Ishikawa (cell line): Measurements from ENCODE around the gene SYNE1.

ENCODE experiments used
- CEBPB ChIP-seq: IDR thresholded peaks from 2 replicates; pipeline ENCODE4 v1.6.1; 2012
- CREB1 ChIP-seq: IDR thresholded peaks from 2 replicates; pipeline ENCODE4 v1.6.1; 2012; ENCODE audit warnings: low read depth
- EGR1 ChIP-seq: IDR thresholded peaks from 2 replicates; pipeline ENCODE4 v1.6.1; 2012
- EP300 ChIP-seq: IDR thresholded peaks from 2 replicates; pipeline ENCODE4 v1.6.1; 2012; ENCODE audit warnings: borderline replicate concordance
- FOXM1 ChIP-seq: IDR thresholded peaks from 2 replicates; pipeline ENCODE4 v1.6.1; 2012; ENCODE audit warnings: low read depth, borderline replicate concordance
- MAX ChIP-seq: IDR thresholded peaks from 2 replicates; pipeline ENCODE4 v1.6.1; 2012
- NFIC ChIP-seq: IDR thresholded peaks from 2 replicates; pipeline ENCODE4 v1.6.1; 2012
- RAD21 ChIP-seq: IDR thresholded peaks from 2 replicates; pipeline ENCODE4 v1.6.1; 2012; ENCODE audit warnings: low read depth
- TAF1 ChIP-seq: IDR thresholded peaks from 2 replicates; pipeline ENCODE4 v1.6.1; 2012; ENCODE audit warnings: low read depth, mild to moderate bottlenecking
- TCF12 ChIP-seq: IDR thresholded peaks from 2 replicates; pipeline ENCODE4 v1.6.1; 2012; ENCODE audit warnings: low read depth
- YY1 ChIP-seq: IDR thresholded peaks from 2 replicates; pipeline ENCODE4 v1.6.1; 2012; ENCODE audit warnings: low read depth
- ZBTB7A ChIP-seq: IDR thresholded peaks from 2 replicates; pipeline ENCODE4 v1.6.1; 2012; ENCODE audit warnings: low read depth
- TF ChIP-seq, protein P1 (sequence below): IDR thresholded peaks from 2 replicates; pipeline ENCODE4 v1.6.1; 2012; ENCODE audit warnings: low read depth, mild to moderate bottlenecking
- TF ChIP-seq, protein P2 (sequence below): IDR thresholded peaks from 2 replicates; pipeline ENCODE4 v1.6.1; 2012

GRCh38 chr6:152471456-152472265 is 165.5 kb downstream of the SYNE1 start:
- TF ChIP-seq, protein P1, sequence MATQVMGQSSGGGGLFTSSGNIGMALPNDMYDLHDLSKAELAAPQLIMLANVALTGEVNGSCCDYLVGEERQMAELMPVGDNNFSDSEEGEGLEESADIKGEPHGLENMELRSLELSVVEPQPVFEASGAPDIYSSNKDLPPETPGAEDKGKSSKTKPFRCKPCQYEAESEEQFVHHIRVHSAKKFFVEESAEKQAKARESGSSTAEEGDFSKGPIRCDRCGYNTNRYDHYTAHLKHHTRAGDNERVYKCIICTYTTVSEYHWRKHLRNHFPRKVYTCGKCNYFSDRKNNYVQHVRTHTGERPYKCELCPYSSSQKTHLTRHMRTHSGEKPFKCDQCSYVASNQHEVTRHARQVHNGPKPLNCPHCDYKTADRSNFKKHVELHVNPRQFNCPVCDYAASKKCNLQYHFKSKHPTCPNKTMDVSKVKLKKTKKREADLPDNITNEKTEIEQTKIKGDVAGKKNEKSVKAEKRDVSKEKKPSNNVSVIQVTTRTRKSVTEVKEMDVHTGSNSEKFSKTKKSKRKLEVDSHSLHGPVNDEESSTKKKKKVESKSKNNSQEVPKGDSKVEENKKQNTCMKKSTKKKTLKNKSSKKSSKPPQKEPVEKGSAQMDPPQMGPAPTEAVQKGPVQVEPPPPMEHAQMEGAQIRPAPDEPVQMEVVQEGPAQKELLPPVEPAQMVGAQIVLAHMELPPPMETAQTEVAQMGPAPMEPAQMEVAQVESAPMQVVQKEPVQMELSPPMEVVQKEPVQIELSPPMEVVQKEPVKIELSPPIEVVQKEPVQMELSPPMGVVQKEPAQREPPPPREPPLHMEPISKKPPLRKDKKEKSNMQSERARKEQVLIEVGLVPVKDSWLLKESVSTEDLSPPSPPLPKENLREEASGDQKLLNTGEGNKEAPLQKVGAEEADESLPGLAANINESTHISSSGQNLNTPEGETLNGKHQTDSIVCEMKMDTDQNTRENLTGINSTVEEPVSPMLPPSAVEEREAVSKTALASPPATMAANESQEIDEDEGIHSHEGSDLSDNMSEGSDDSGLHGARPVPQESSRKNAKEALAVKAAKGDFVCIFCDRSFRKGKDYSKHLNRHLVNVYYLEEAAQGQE, result no peak
- TF ChIP-seq EGR1 (no peak), RAD21 (no peak), CREB1 (no peak), YY1 (no peak), MAX (no peak), ZBTB7A (no peak), CEBPB (no peak), EP300 (no peak), FOXM1 (no peak), TCF12 (no peak), TAF1 (no peak), NFIC (no peak)
- TF ChIP-seq, protein P2, sequence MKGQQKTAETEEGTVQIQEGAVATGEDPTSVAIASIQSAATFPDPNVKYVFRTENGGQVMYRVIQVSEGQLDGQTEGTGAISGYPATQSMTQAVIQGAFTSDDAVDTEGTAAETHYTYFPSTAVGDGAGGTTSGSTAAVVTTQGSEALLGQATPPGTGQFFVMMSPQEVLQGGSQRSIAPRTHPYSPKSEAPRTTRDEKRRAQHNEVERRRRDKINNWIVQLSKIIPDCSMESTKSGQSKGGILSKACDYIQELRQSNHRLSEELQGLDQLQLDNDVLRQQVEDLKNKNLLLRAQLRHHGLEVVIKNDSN, result no peak
